HTERT RPE-1 (cell line): Measurements from ENCODE around the gene RBFA.

Source experiments
- in situ Hi-C: fragments of 300-500 bp; cut with MboI; formaldehyde crosslinking; loops from 4 replicates; pipeline ENCODE4 v1.14.3; 2020; ENCODE audit warnings: low sequenced_read_pairs

Gene RBFA

DNA sequence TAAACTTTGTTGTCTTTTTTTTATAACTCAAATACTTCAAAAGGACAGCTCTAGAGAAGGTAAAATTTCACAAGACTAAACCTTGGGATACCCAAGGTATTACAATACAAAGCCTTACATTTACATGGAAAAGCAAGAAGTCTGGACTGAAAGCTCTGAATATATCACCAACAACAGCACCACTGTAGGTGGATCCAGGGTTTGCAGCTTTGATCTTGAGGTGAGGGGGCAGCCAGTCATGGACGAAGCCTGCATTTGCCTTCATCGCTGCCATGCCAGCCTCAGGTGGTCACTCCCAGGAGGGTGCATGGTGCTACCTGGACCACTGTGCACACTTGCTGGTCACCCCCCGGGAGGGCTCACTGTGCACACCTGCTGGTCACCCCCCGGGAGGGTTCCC lies 36.6 kb downstream of the RBFA start:
- in situ Hi-C loops, result no loop called here

DNA sequence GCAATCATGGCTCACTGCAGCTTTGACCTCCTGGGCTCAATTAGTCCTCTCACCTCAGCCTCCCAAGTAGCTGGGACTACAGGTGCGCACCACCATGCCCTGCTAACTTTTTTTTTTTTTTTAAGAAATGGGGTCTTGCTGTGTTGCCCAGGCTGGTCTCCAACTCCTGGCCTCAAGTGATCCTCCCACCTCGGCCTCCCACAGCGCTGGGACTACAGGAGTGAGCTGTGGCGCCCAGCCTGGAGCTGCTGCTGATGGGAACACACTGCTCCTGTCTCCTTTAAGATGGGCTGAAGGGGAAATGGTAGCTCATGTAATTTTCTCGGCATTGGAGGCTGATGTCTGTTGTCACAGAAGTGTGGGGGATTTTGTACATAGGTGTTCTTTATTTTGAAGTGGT lies 39.9 kb downstream of the RBFA start:
- in situ Hi-C loops, result no loop called here

DNA sequence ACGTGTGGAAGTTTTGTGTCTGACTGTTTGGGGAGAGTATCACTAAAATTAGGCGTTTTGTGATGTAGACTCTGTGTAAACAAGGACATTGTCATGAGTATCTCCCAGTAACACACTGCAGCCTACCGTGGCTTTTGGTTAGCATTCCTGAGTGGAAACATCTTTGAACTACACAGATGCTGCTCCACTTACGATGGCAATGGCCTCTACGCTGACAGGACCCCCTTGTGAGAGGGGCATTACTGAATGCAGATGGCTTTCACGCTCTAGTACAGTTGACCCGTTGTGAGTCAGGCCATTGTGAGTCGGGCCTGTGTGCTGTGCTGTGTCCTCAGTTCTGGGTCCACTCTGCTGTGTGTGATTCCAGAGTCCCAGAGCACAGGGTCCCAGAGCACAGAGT lies 40.5 kb downstream of the RBFA start:
- in situ Hi-C loops, result no loop called here

DNA sequence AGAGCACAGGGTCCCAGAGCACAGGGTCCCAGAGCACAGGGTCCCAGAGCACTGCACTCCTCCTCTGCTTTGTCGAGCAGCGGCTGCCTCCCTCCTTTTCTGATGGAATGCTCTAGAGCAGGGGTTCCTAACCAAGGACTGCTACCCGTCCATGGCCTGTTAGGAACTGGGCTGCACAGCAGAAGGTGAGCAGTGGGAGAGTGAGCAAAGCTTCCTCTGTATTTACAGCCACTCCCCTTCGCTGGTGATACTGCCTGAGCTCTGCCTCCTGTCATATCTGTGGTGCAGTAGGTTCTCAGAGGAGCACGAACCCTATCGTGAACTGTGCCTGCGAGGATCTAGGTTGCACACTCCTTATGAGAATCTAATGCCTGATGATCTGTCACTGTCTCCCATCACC lies 41.7 kb downstream of the RBFA start:
- in situ Hi-C loops, result no loop called here

DNA sequence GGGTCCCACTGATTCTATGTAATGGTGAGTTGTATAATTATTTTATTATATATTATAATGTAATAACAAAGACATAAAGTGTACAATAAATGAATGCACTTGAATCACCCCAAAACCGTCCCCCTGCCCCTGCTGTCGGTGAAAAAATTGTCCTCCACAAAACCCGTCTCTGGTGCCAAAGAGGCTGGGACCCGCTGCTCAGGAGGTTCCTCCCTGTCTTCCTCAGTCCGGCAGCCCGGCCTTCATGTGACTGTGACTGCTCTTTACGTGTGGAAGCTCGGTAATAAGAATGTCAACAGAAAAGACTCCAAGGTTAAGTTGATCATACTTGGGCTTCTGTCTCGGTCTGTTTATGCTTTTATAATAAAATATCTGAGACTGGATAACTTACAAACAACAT lies 42.1 kb downstream of the RBFA start:
- in situ Hi-C loops, result no loop called here

DNA sequence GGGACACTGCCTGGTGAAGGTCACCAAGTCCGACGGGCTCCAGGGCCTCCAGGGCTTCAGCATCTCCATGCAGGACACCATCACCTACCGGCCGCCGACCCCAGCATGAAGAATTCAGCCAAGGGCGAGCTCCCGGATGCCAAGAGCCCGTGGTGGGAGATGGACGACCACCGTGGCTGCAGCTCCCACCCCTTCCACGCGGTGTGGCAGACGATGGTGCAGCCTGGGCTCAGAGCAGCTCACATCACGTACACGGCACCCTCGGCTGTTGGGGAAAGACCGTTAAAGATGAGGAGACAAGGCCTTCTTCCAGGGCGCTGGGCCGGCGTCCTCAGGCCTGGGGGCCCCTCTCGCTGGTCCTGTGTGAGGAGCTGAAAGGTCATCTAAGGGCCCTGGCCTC lies 43.6 kb downstream of the RBFA start:
- in situ Hi-C loops, result no loop called here
